GM19324 (cell line): ENCODE measurements around the gene KDR.

Source experiments
- ATAC-seq: cut with Tn5 transposase; IDR thresholded peaks from one replicate; pipeline ENCODE4 v1.9.1; 2021; ENCODE audit warnings: mild to moderate bottlenecking, moderate library complexity; ENCODE audit not compliant: unreplicated experiment, low FRiP score

The KDR gene

DNA sequence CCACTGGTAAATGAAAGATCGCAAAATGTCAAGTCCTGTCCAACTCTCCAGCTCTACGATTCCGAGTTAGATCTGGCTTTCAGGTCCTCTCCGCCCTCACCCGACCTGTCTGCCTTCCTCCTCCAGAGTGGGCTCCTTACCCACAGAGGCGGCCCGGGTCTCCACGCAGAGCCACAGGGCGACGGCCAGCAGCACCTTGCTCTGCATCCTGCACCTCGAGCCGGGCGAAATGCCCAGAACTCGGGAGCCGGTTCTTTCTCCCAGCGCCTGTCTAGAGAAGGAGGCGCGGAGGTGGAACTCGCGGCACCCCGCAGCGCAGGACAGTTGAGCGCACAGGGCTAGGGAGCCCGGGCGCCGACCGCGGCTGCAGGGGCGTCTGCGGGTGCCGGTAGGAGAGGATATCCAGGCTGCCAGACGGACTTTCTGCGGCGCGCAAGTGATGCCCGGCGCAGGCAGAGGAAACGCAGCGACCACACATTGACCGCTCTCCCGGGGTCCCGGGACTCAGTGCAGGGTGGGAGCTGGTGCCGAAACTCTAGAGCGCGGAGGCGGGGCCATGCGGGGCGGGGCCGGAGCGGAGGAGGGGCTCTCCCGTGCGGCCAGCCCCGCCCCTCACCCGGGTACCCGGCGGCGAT, at the start of gene KDR:
KDR (minus strand) TSS at position 509 of the 635 bp plus-strand sequence; CDS start at position 207, 302 bp downstream.
- no peak for ATAC-seq

DNA sequence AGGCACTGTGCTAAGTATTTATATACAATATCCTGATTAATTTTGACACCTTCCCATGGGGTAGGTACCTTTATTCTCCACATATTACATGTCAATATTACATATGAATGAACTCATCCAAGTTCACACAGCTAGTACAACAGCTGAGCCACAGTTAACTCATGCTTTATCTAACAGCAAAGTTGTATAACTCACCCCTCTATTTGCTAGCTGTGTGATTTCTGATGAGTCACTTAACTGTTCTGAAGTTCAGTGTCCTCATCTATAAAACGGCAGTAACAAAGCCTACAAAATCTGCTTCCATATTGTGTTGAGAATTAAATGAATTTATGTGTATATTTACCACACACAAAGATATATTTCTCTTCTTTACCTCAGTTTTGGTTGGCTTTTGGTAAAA, 48.2 kb upstream of the KDR start:
- ATAC-seq: no peak

DNA sequence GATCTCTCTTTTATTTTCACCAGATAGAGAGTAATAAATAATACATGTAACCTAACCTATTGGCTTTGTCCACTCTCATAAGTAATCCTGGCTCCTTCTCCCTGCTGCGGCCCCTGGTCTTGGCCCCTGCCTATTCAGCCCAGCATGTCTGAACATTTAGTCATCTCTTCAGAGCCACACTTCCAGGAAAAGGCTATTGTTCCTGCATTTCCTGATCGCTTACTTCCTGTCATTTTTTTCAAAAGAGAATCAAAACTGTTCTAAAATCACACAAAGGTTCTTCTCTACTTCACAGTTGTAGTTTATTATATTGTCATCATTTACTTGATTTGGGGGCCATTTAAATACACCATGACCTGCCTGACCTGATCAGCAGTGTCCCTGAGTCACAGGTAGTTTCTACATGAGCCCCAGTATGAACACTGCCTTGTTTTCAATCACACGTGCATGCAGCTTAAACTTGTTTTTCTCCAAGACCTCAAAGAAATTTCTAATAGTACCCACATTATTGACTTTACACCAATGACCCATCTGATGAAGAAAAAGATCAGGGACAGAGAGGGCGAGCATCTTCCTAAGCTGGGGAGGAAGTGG, 47.4 kb upstream of the KDR start:
- no peak for ATAC-seq

DNA sequence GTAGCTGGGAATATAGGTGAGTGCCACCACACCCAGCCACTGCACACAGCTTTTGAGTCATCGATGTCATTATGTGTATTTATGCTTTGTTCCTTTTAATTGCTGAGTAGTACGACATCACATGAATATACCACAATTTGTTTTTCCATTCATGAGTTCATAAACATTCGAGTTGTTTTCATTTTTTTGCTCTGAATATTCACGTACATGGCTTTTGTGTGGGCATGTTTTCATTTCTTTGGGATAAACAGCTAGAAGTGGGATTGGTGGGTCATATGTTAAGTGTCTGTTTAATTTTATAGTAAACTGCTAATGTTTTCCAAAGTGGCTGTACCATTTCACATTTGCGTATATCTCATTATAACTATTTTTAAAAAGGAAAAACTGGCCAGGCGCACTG, 45.1 kb upstream of the KDR start:
- ATAC-seq: no peak

DNA sequence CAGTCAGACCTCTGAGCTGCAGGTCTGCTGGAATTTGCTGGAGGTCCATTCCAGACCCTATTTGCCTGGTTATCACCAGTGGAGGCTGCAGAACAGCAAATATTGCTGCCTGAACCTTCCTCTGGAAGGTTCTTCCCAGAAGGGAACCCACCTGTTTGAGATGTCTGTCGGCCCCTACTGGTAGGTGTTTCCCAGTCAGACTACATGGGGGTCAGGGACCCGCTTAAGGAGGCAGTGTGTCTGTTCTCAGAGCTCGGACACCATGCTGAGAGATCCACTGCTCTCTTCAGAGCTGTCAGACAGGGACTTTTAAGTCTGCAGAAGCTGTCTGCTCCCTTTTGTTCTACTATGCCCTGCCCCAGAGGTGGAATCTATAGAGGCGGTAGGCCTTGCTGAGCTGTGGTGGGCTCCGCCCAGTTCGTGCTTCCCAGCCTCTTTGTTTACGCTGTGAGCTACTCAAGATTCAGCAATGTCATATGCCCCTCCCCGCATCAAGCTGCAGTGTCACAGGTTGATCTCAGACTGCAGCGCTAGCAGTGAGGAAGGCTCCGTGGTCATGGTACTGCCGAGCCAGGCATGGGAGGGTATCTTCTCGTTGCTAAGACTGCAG, 44.1 kb upstream of the KDR start:
- no peak for ATAC-seq

DNA sequence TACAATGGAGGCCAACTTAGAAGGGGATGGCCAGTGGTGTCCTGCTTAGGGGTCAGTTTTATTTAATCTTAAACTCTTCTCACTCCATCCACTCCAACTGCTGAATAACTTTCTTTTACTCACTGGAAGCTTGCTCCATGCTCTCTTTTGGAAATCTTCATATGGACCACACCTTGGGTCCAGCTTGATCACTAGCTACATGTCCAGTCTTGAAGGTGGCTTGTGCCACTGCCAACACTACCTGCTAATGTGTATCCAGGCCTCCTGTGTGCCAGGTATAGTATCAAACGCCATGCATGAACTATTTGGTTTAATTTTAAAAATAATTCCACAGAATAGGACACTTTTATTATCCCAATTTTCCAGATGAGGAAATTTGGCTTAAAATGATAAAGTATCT, 37.0 kb upstream of the KDR start:
- ATAC-seq: no peak

DNA sequence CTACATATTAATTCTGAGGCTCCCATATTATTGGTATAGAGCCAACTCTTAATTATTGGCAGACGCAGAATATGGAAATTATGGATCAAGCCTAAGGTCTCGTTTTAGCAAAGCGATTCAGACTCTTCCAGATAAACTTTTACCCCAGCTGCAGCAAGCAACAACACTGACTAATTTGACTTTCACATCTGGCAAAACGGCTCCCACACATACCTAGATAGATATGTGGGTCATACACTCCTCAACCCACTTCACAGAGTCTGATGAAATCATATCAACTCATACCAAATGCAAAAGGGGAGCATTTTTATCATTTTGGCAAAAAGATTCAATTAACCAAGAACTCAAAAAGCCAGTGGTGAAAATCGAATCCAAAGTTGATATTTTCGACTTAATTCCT, 36.3 kb upstream of the KDR start:
- ATAC-seq: no peak

DNA sequence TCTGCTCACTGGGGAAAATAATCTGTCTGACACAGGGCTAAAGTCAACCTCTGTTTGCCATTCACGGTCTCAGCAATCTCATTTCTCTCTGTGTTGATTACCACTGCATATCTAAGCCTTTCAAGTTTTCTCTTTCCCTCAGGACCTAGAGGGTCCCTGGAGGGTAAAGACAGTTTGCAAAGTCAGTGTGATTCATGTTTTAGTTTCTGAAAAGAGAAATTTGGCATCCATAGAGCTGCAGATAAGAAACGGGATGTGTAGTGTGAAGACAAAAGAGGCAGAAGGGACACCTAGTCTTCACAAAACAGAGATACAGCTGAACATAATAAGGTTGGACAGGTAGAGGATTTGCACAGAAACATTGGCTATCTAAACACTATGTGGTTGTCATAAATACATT, 34.5 kb upstream of the KDR start:
- ATAC-seq: no peak

DNA sequence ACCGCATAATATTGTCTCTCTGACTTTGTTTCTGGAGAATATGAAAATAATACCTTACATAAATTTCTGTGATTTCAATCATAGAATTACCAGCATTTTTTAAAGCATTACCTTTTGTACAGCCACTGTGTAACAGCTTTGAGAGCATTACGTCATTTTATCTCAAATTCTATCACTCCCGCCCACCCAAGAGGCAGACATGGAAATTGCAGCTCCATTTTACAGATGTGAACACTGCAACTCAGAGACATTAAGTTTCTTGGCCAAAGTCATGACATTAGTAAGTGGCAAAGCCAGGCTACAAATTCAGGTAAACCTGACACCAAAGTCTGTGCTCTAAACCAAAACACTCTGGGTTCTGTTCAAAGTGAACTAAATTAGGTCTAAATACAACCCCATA, 33.6 kb upstream of the KDR start:
- ATAC-seq: no peak

DNA sequence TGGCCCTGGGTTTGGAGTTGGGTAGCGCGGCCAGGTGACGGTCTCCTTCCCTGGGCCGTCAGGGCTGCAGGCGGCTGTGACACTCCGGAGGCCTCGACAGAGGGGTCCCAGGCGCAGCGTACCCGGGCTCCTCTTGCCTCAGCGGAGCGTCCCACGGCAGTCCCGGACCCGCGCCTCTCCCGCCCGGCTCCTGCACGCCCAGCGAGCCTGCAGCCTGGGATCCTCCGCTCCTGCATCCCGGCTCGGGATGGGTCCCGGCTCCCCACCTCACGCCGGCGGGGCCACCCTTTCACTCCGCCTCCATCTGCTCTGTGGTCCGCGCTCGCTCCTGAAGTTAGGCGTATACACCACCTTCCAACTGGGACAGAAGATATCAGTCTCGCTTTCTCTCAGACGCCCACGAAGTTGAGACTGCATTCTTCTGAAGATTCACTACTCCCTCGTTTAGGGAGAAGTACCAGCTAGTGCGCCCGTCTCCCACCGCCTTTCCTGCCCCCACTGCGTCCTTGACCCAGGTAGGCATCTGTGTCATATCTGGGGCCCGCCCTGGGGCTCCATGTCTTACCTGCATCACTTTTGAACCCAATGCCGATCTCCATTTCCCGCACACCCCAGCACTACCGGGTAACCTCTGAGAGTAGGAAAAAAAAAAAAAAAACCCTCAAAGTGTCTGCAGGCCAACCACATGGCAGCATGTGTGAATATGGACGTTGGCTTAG, 32.3 kb upstream of the KDR start:
- ATAC-seq: no peak

DNA sequence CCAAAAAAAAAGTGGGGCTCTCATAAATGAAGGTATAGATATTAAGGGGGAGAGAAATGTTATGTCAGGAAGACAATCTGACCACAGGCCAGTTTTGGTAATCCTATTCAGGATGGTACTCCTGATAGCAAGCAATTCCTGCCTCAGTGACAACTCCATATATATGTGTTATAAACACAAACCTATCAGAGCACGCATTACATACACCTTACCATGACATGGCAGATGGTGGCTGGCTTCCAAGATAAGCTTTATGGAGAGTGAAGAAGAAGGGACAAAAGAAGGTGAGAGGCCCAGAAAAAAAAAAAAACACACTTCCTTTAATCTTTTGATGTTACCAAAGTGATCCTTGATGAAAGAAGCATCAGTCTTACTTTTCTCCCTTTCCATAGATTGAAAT, 29.5 kb upstream of the KDR start:
- no peak for ATAC-seq

DNA sequence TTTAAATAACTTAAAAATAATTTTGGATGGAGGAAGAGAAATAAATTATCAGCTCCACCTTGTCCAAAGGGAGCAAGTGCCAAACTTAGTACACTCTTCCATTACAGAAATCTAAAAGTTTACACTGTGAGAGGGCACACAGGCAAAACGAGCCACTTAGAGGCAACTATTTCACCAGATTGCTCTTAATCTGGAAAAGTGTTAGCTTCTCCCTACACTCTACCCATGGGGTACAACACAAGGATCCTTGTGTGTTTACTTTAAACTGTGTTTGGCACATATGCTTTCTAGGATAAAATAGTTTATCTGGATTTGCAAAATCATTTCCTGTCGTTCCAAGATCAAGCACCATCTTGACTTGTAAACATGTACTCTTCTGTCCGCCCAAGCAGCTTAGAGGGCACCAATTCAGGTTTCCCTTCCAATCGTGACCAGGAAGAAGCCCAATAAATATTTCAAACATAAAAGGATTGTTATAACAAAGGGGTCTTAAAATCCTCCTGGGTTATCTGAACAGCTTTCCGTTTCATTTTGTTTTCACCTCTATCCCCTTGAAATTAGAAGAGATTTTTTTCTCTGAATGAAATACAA, 29.0 kb upstream of the KDR start:
- no peak for ATAC-seq

DNA sequence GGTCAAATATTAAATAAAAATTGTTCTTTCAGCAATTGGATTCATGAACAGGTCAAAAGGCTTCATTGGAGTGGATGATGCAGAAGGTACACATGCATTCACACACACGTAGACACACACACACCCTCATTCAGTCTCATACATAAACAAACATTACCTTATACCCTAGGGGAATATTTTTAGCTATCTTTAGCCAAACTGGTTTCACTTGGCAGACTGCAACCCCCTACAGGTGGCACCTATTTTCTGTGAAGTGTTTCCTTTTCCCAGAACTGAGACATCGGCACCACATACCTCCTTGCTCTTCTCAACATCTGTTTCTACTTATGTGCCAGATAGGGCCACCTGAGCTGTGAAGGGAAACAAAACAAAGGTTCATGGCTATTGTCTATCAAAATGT, 18.5 kb upstream of the KDR start:
- ATAC-seq: no peak

DNA sequence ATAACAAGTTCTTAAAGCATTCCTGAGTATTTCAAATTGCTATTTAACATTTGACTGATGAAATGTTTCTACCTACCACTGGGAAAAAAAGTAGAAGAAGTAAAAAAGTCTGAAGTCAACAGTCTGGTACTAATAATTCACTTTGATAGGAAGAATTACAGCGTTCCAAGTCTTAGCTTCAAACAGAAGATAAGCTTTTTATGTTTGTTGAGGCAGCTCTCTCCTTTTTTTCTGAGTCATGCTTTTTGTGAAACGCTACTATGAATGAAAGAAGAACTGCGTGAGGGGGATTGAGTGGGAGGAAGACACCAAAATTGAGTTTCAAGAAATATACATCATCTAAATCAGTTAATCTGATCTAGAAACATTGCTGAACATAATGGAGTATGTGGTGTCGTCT, 13.0 kb upstream of the KDR start:
- ATAC-seq: no peak

DNA sequence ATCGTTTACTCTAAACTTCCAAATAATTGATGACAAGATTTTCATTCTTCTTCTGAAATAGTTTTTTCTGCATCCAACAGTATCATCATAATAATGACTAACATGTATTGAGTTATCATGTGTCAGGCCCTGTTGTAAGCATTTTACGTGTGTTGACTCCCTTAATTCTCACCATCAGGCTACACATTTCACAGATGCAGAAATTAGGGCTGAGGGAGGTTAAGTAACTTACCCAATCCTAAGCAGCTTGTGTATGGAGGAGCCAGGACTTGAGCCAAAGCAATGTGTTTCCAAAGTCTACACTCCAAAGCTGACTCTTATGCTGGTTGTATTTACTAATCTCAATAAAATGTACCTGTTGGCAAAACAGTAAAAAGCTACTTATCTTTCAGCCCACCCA, 11.2 kb upstream of the KDR start:
- no peak for ATAC-seq

DNA sequence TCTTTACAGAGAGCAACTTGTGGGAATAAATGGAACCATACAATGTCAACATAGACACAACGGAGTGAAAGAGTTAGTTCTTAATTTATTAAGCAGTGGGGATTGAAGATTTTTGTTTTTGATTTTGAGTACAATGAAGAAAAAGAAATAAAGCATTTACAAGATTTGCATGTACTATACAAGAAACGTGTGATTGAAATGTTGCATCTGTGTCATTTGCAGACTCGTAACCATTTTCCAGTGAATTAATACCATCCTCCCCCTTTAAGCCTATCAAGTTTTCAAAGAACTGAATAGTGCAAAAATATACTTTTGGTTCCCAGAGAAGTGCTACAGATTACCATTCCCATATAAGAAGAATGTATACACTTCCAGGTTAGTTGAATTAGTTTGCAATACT, 8.6 kb upstream of the KDR start:
- ATAC-seq: no peak

DNA sequence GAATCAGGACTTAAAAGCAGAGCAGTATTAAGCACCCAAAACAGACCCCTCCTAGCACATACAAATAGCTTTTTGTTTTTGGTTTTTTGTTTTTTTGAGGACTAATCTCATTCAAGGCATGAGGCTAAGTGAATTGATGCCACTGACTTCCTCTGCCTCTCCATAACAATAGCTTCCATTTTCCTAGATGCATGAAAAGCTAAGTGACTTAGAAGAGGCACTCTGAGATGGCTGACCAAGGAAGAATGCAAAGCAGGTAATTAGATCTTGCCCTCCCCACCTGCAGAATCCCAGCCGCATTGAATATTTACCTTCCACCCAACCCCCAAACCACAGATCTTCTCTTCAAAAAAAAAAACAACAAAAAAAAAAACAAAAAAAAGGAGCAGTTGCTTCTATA, 7.4 kb upstream of the KDR start:
- ATAC-seq: no peak

DNA sequence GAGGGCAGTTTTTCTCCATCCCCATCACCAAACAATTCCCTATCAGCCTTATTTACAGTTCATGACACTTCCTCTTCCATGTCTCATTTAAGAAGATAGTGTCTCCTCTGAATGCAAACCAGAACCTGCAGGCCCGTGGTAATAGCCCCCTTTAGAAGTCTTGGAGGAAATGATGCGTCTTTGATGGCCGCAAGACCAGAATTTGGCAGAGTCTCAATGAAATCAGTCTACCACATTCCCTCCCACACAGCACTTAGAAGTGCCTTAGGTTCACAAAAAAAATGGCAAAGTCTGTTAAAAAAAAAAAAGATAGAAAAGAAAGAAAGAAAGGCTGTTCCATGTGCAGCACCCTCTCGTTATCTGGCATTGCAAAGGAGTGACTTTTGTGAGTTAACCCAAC, 2.1 kb upstream of the KDR start:
- ATAC-seq: no peak

DNA sequence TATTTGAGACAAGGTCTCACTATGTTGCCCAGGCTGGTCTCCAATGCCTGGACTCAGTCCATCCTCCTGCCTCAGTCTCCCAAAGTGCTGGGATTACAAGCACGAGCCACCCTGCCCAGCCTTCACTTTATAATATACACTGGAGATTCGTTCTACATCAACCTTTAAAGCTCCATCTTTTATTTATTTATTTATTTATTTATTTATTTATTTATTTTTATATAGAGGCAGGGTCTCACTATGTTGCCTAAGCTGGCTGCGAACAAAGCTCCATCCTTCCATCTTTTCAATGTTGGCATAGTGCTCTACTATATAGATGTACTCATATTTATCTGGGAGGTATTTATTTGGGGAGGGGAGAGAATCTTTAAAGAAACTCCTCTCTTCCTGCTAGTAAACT, 1.7 kb upstream of the KDR start:
- ATAC-seq: no peak

DNA sequence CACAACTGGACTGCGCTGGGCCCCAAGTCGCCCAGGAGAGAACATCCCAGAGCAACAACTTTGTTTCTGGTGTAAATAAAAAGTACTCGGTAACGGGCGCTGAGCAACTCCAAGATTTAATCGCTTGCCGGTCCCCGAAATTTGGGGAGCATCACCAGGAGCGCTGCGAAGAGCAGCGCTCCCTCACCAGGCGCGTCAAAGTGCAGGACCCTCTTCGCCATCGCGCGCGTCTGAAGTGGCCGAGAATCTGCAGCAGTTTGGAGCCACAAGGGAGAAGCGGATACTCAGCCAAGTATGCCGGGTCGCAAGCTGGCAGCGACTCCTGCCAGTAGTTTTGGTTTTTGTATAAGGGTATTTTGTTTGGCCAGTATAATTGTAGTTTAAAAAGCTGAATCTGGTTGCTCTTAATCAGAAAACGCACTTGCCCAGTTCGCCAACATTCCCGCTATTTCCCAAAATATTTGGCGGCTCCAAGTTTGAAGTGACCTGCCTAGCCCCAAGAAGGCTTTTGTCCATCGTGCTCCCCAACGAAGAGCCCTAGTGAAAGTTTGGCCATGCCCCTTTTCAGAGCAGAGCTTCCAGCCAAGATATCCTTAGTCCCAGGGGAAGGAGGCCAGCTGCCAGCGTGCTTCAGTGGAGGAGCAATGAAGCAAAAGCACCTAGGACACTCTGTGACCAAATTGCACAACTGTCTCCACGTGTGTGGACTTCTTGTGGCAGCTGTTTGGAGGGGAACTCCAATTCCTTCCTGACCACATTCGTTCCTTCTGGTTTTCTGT, 557 bp upstream of the KDR start:
- ATAC-seq: no peak
